TTC549 (cell line): Measurements from ENCODE around the gene STX18.
"Not testable (repeated sequence)": the region's sequence is repeated elsewhere in the genome, so short reads cannot be mapped to it uniquely, and the experiment has no call there.

Source experiments
- FAIRE-seq: peaks from 2 replicates; lab custom pipeline; 2012; peaks lifted over from hg19 to GRCh38; lab: Jason Lieb, UNC

The STX18 gene

GRCh38 chr4:4479366-4479765 is 62.5 kb downstream of the STX18 start:
- no peak for FAIRE-seq

- FAIRE-seq, result no peak
These were observed 64.1 kb downstream of the STX18 start for GRCh38 chr4:4477796-4478195.

- FAIRE-seq, result no peak
These were observed 64.5 kb downstream of the STX18 start for GRCh38 chr4:4477391-4477790.

GRCh38 chr4:4474476-4474875 is 67.4 kb downstream of the STX18 start:
- FAIRE-seq, result no peak

DNA sequence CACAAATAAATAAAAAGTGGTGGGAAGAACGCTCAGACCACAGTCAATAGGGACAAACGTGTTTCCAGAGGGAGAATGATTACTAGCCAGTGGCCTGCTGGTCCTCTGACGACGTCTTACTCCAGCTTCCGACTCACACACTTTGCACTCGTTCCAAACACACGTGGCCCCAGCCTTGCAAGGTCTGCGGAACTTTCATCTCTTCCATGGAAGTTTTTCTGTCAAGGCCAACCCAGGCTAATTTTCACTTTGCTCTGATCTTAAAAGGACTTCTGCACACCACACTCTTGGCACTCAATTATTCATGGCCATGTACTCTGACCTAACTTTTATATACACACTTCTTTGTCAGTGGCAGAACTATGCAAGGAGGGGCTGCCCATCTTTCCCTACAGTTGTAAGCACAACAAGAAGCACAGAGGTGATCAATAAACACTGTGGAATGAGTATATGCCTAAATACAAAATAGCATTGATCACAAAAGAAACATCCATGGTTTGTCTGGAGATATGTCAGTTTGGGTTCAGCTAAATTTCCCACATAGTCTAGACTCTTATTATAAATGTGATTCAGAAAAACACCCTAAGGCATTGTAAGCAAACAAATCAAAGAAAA is 69.4 kb downstream of the STX18 start:
- no peak for FAIRE-seq

GRCh38 chr4:4471195-4471594 is 70.7 kb downstream of the STX18 start:
- no peak for FAIRE-seq

GRCh38 chr4:4470208-4470607 is 71.6 kb downstream of the STX18 start:
- FAIRE-seq, result no peak

DNA sequence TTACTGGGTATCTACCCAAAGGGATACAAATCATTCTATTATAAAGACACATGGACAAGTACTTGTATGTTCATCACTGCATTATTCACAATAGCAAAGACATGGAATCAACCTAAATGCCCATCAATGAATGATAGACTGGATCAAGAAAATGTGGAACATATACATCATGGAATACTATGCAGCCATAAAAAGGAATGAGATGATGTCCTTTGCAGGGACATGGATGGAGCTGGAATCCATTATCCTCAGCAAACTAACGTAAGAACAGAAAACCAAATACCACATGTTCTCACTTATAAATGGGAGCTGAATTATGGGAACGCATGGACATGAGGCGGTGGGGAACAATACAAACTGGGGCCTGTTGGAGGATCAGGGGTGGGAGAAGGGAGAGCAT is 76.6 kb downstream of the STX18 start:
- not testable (repeated sequence) for FAIRE-seq

DNA sequence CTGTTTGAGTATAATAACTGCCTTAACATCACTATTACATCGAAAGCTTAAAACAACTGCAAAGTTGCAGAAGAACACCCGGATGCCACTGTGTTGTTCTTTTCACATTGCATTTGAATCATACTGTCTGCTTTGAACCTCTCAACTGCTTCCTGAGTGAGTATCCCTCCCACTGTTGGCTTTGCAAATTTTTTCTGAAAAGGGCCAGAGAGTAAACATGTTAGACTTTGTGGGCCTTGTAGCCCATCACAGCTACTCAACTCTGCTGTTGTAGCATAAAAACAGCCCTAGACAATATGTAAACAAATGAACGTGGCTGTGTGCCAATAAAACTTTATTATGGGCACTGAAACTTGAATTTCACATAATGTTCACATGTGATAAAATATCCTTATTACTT is 78.9 kb downstream of the STX18 start:
- FAIRE-seq, result no peak

DNA sequence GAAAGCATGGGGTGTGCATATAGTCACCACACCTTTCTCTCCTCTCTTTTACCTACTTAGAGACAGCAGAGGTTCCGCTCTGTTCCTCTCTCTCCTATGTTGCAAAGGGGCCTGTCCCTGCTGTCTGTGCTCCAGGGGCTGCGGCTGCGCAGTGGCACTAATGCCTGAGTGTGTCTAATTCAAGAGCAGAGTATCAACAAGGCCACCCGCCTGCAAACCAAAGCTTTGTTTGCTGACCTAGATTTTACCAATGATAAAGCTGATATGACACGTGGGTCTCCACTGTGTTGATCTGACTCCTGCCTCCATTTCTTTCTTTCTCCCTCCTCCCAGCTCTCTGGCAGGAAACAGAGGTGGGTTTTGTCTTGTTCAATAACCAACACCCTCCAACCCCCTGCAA is 80.0 kb downstream of the STX18 start:
- no peak for FAIRE-seq

GRCh38 chr4:4461178-4461577 is 80.7 kb downstream of the STX18 start:
- FAIRE-seq, result no peak

- FAIRE-seq, result no peak
These were observed 81.1 kb downstream of the STX18 start for GRCh38 chr4:4460759-4461158.

- no peak for FAIRE-seq
These were observed 82.7 kb downstream of the STX18 start for GRCh38 chr4:4459181-4459580.

DNA sequence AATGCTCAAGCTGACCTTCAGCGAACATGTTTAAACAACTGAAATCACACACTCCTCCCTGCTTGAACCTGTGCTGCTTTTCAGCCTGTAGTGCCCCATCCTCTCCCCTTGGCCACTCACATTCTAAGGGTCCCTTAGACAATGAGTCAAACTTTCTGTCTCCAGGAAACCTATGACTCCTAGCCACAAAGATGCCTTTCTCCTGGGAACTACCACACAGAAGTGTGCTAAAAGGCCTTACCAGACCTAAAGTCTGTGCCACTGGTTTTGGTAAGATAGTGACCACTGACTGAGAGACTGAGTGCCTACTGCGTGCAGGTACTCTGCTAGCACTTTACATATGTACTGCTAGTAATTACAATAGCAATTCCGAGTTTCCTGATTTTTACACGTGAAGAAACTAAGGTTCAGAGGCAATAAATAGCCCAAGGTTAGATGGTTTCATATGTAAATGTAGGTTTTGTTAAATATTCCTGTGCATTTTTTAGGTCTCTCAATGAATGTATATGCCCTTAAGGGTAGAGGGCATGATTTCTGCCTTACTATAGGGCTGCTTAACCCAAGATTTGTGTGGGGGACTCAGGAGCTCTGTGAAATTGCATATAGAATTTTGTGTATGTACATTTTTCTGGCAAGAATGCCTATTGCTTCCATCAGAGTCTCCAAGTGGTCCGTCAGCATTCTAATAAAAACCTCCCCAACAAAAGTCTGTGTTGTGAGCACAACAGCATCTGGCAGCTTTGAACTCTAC is 83.9 kb downstream of the STX18 start:
- no peak for FAIRE-seq

DNA sequence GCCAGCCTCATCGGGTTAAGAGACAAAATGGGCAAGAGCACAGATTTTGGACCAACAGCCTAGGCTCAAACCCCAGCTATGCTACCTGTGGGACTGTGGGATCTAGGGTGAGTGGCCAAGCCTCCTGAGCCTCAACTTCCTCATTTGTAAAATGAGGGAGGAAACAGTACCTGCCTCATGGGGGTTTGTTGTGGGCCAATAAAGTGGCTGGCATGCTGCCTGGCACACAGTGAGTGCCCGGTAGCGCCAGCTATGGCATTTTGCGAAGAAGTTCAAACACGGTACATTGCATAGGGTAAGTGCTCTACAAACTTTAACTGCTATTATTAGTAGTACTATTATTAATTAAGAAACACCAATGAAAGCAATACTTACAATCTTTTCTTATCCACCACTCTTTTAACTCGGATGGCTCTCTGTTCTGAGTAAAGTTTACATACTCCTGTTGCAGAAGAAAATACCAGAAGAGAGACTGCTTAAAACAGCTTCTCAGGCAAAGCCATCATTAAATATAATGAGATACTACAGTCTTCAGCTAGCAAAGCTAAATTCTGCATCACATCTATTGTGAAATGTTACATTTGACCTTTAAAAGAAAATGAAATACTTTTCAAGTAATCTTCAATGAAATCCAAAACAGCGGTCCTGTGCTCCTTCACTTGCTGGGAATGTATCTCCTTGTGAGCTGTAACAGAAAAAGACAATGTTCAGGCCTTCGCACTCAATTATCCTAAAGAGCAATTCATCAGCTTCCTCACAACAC is 84.9 kb downstream of the STX18 start:
- FAIRE-seq, result no peak

GRCh38 chr4:4456351-4456750 is 85.5 kb downstream of the STX18 start:
- no peak for FAIRE-seq

- FAIRE-seq, result no peak
These were observed 86.5 kb downstream of the STX18 start for GRCh38 chr4:4455210-4455865.

DNA sequence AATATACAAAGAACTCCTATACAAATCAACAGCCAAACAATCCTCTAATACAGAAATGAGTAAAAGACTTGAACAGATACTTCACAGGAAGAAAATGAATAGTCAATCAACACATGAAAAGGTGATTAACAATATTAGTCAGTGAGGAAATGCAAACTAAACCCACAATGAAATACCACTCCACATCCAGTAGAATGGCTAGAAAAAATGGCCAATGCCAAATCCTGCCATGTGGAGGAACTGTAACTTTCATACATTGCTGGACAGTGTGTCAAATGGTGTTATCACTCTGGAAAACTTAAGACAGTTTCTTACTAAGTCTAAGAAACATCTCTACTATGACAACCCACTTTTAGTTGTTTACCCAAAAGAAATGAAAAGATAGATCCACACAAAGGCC is 95.4 kb downstream of the STX18 start:
- FAIRE-seq, result no peak

DNA sequence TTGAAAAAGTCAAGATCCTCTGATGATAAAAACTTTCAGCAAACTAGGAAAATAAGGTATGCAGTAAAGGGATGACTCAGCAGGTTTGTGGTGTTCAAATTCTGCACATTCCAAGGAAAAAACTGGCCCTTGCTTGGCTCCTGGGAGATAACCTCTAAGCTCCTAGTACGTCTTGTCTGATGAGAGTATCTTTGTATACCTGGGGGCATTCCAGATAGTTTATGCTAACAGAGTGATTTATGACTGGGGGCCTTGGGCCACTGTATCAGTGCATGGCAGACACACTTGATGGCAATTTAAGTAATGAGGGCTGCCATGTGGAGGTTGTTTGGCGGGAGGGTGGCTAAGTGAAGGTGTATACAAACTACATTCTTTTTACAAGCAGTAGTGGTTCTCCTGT is 98.0 kb downstream of the STX18 start:
- no peak for FAIRE-seq

- FAIRE-seq, result no peak
These were observed 101.4 kb downstream of the STX18 start for GRCh38 chr4:4440333-4441061.

- FAIRE-seq, result no peak
These were observed 102.1 kb downstream of the STX18 start for GRCh38 chr4:4439782-4440181.

DNA sequence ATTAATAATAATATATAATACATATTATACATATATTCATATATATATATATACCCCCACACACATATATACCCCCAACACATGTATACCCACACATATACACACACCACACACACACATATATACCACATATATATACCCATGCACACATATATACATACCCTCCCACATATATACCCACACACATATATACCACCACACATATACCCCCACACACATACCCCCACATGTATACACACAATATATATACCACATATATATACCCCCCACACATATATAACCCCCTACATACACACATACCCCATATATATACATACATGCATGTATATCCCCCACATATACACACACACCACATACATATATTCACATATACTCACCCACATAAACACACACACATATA is 103.0 kb downstream of the STX18 start:
- FAIRE-seq, result no peak
